GM12878 (cell line): ENCODE measurements around the gene LILRB4. TPM values are rescaled to one million over a fixed set of nuclear protein-coding genes. Genes with fewer than 3 reads are reported as not detected.
A peak's percentile ranks its signal among the peaks of the same experiment; 100 is the strongest.

Experiments
- BCL11A ChIP-seq: IDR thresholded peaks from 2 replicates; pipeline ENCODE4 v1.6.1; 2011; ENCODE audit warnings: low read depth, low read length
- BHLHE40 ChIP-seq, 2 experiments: fragments of 450-650 bp in 1 of 2; IDR thresholded peaks; 2 replicates each; pipeline ENCODE4 v1.6.1; 2011 to 2017; ENCODE audit warnings: low read depth in 2 of 2, borderline replicate concordance in 1 of 2, improper control_type of control experiment in 1 of 2, low read length in 1 of 2, mild to moderate bottlenecking in 1 of 2
- CREM ChIP-seq: IDR thresholded peaks from 2 replicates; pipeline ENCODE4 v1.6.1; 2014; ENCODE audit warnings: antibody characterized with exemption, low read depth
- DPF2 ChIP-seq: fragments of 450-650 bp; IDR thresholded peaks from 2 replicates; pipeline ENCODE4 v1.6.1; 2017; ENCODE audit warnings: mild to moderate bottlenecking
- IKZF2 ChIP-seq, 2 experiments: fragments of 450-650 bp; IDR thresholded peaks; 2 replicates each; pipeline ENCODE4 v1.6.1; 2017; ENCODE audit warnings: mild to moderate bottlenecking in 2 of 2, moderate library complexity in 2 of 2
- KAT2A ChIP-seq: conservative IDR thresholded peaks from 2 replicates; pipeline ENCODE4 v1.6.1; 2011; ENCODE audit warnings: low read depth, low read length; ENCODE audit not compliant: control insufficient read depth
- MEF2A ChIP-seq: IDR thresholded peaks from 2 replicates; pipeline ENCODE4 v1.6.1; 2011; ENCODE audit warnings: low read depth, mild to moderate bottlenecking, low read length, moderate library complexity; ENCODE audit not compliant: insufficient read depth
- MEF2B ChIP-seq: fragments of 450-650 bp; IDR thresholded peaks from 2 replicates; pipeline ENCODE4 v1.6.1; 2018; ENCODE audit warnings: mild to moderate bottlenecking, moderate library complexity; ENCODE audit not compliant: partially characterized antibody, poor library complexity, severe bottlenecking
- NFIC ChIP-seq: IDR thresholded peaks from 2 replicates; pipeline ENCODE4 v1.6.1; 2012; ENCODE audit warnings: low read depth, mild to moderate bottlenecking, inconsistent platforms, low read length, moderate library complexity
- NR2F1 ChIP-seq: fragments of 450-650 bp; conservative IDR thresholded peaks from 2 replicates; pipeline ENCODE4 v1.6.1; 2017; ENCODE audit warnings: mild to moderate bottlenecking
- PAX5 ChIP-seq: IDR thresholded peaks from 2 replicates; pipeline ENCODE4 v1.6.1; 2011; ENCODE audit warnings: low read depth, low read length, borderline replicate concordance
- PAX8 ChIP-seq: fragments of 450-650 bp; IDR thresholded peaks from 2 replicates; pipeline ENCODE4 v1.6.1; 2017; ENCODE audit warnings: mild to moderate bottlenecking, moderate library complexity
- REST ChIP-seq: IDR thresholded peaks from 2 replicates; pipeline ENCODE4 v1.6.1; 2012; ENCODE audit warnings: mild to moderate bottlenecking, low read depth, low read length
- STAT3 ChIP-seq: IDR thresholded peaks from 2 replicates; pipeline ENCODE4 v1.6.1; 2011; ENCODE audit warnings: low read depth, low read length, improper control_type of control experiment
- ZNF24 ChIP-seq: fragments of 450-650 bp; IDR thresholded peaks from 2 replicates; pipeline ENCODE4 v1.6.1; 2017; ENCODE audit warnings: antibody characterized with exemption, mild to moderate bottlenecking
- polyA plus RNA-seq, 11 experiments: library from polyadenylated mRNA; depleted of rRNA in 4 of 11; unstranded in 6 of 11; stranded (reverse) in 5 of 11; fragments of >200 nt; fragmentation: Nextera tagmentation in 4 of 11; fragmentation: Illumina TruSeq in 1 of 11; extraction: Ambion mirVana in 4 of 11; extraction: Trizol in 1 of 11; gene quantifications; 1 replicate in 1 of 11; 2 replicates in 10 of 11; pipeline versions ENCODE4 v1.2.1 to v1.2.3, GENCODE V29; 2011 to 2016; ENCODE audit warnings: inconsistent platforms in 2 of 11, missing spikeins in 2 of 11, low read depth in 1 of 11
- total RNA-seq, 4 experiments: library from RNA; depleted of rRNA in 3 of 4; stranded (reverse); fragments of >200 nt in 3 of 4; fragmentation: Illumina TruSeq in 1 of 4; extraction: Trizol in 1 of 4; gene quantifications; 2 replicates each; pipeline versions ENCODE4 v1.2.1 to v1.2.3, GENCODE V29; 2013 to 2021
- TF ChIP-seq, protein P1 (sequence below): fragments of 450-650 bp; IDR thresholded peaks from 2 replicates; pipeline ENCODE4 v1.6.1; 2017; ENCODE audit warnings: mild to moderate bottlenecking, low read depth, inconsistent platforms; ENCODE audit not compliant: poor library complexity, severe bottlenecking
- TF ChIP-seq, protein P2 (sequence below): fragments of 450-650 bp; IDR thresholded peaks from 2 replicates; pipeline ENCODE4 v1.6.1; 2017; ENCODE audit warnings: low read depth, mild to moderate bottlenecking, moderate library complexity
- TF ChIP-seq, protein P3 (sequence below): fragments of 450-650 bp; IDR thresholded peaks from 2 replicates; pipeline ENCODE4 v1.6.1; 2017; ENCODE audit warnings: antibody characterized with exemption, mild to moderate bottlenecking, moderate library complexity
- TF ChIP-seq, protein P4 (sequence below): fragments of 450-650 bp; conservative IDR thresholded peaks from 2 replicates; pipeline ENCODE4 v1.6.1; 2017; ENCODE audit warnings: mild to moderate bottlenecking, moderate library complexity

Gene LILRB4
- total and polyA plus RNA-seq, 10 of the 15 experiments (the other 5 are each of a cell fraction or from before 2014, with no cell fraction given), result 2.0 to 39.8 (median 16.0) TPM

- TF ChIP-seq, protein P1, sequence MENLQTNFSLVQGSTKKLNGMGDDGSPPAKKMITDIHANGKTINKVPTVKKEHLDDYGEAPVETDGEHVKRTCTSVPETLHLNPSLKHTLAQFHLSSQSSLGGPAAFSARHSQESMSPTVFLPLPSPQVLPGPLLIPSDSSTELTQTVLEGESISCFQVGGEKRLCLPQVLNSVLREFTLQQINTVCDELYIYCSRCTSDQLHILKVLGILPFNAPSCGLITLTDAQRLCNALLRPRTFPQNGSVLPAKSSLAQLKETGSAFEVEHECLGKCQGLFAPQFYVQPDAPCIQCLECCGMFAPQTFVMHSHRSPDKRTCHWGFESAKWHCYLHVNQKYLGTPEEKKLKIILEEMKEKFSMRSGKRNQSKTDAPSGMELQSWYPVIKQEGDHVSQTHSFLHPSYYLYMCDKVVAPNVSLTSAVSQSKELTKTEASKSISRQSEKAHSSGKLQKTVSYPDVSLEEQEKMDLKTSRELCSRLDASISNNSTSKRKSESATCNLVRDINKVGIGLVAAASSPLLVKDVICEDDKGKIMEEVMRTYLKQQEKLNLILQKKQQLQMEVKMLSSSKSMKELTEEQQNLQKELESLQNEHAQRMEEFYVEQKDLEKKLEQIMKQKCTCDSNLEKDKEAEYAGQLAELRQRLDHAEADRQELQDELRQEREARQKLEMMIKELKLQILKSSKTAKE, result peak; percentile 31
- TF ChIP-seq NR2F1, result no peak
- TF ChIP-seq STAT3, result no peak
- TF ChIP-seq CREM, result peak; percentile 51; the same call in 1 of the 2 replicates
- TF ChIP-seq NFIC, result peak; percentile 38; the same call in 1 of the 2 replicates
- no peak for TF ChIP-seq ZNF24
- TF ChIP-seq, protein P2, sequence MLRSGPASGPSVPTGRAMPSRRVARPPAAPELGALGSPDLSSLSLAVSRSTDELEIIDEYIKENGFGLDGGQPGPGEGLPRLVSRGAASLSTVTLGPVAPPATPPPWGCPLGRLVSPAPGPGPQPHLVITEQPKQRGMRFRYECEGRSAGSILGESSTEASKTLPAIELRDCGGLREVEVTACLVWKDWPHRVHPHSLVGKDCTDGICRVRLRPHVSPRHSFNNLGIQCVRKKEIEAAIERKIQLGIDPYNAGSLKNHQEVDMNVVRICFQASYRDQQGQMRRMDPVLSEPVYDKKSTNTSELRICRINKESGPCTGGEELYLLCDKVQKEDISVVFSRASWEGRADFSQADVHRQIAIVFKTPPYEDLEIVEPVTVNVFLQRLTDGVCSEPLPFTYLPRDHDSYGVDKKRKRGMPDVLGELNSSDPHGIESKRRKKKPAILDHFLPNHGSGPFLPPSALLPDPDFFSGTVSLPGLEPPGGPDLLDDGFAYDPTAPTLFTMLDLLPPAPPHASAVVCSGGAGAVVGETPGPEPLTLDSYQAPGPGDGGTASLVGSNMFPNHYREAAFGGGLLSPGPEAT, result no peak
- TF ChIP-seq PAX8, result no peak
- TF ChIP-seq IKZF2 (IDR thresholded peaks at IDR 0.05), result peak; percentile 85 to 88
- no peak for TF ChIP-seq KAT2A
- TF ChIP-seq DPF2, result peak; percentile 69
- TF ChIP-seq BCL11A, result no peak
- TF ChIP-seq MEF2B, result peak; percentile 69
- no peak for TF ChIP-seq REST
- no peak for TF ChIP-seq PAX5
- TF ChIP-seq, protein P3, sequence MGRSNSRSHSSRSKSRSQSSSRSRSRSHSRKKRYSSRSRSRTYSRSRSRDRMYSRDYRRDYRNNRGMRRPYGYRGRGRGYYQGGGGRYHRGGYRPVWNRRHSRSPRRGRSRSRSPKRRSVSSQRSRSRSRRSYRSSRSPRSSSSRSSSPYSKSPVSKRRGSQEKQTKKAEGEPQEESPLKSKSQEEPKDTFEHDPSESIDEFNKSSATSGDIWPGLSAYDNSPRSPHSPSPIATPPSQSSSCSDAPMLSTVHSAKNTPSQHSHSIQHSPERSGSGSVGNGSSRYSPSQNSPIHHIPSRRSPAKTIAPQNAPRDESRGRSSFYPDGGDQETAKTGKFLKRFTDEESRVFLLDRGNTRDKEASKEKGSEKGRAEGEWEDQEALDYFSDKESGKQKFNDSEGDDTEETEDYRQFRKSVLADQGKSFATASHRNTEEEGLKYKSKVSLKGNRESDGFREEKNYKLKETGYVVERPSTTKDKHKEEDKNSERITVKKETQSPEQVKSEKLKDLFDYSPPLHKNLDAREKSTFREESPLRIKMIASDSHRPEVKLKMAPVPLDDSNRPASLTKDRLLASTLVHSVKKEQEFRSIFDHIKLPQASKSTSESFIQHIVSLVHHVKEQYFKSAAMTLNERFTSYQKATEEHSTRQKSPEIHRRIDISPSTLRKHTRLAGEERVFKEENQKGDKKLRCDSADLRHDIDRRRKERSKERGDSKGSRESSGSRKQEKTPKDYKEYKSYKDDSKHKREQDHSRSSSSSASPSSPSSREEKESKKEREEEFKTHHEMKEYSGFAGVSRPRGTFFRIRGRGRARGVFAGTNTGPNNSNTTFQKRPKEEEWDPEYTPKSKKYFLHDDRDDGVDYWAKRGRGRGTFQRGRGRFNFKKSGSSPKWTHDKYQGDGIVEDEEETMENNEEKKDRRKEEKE, result no peak
- peak in 1 of 2 experiments; percentile 14; a peak in 2 of 4 replicates for TF ChIP-seq BHLHE40 (IDR thresholded peaks at IDR 0.05; ENCODE audit: borderline replicate concordance in 1 of 2, low read depth in 2 of 2, low read length in 1 of 2)
- TF ChIP-seq, protein P4, sequence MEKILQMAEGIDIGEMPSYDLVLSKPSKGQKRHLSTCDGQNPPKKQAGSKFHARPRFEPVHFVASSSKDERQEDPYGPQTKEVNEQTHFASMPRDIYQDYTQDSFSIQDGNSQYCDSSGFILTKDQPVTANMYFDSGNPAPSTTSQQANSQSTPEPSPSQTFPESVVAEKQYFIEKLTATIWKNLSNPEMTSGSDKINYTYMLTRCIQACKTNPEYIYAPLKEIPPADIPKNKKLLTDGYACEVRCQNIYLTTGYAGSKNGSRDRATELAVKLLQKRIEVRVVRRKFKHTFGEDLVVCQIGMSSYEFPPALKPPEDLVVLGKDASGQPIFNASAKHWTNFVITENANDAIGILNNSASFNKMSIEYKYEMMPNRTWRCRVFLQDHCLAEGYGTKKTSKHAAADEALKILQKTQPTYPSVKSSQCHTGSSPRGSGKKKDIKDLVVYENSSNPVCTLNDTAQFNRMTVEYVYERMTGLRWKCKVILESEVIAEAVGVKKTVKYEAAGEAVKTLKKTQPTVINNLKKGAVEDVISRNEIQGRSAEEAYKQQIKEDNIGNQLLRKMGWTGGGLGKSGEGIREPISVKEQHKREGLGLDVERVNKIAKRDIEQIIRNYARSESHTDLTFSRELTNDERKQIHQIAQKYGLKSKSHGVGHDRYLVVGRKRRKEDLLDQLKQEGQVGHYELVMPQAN, result no peak
- peak; percentile 89 for TF ChIP-seq MEF2A
These were observed 1.8 kb upstream of the LILRB4 start (continued) for GRCh38 chr19:54660964-54661363.
